ENCODE results near the gene IFNL4.

- TF ChIP-seq CTCF (IDR thresholded peaks at IDR 0.05) (no peak), EP300 (IDR thresholded peaks at IDR 0.05) (no peak), POLR2A (IDR thresholded peaks at IDR 0.05) (no peak)
Measured at GRCh38 chr19:39207293-39207836, 41.3 kb downstream of the IFNL4 start.

All from ovary (tissue), 3 donors.